Osteocyte (in vitro differentiated cells): Measurements from ENCODE around the gene TEX19. TPM values are rescaled to one million over a fixed set of nuclear protein-coding genes. Genes with fewer than 3 reads are reported as not detected.

Experiments used
- DNase-seq: peaks from one replicate; pipeline ENCODE4 v3.0.0; 2021; ENCODE audit warnings: mixed read lengths; ENCODE audit not compliant: unreplicated experiment; ENCODE audit errors: extremely low spot score
- H3K27ac Mint-ChIP-seq: one replicate; pipeline ENCODE4 v1.8.0; 2021; ENCODE audit warnings: mild to moderate bottlenecking, mixed read lengths; ENCODE audit not compliant: unreplicated experiment
- H3K27me3 Mint-ChIP-seq: one replicate; pipeline ENCODE4 v1.8.0; 2021; ENCODE audit warnings: mixed read lengths; ENCODE audit not compliant: unreplicated experiment
- H3K36me3 Mint-ChIP-seq: one replicate; pipeline ENCODE4 v1.8.0; 2021; ENCODE audit warnings: mixed read lengths; ENCODE audit not compliant: unreplicated experiment
- H3K4me1 Mint-ChIP-seq: one replicate; pipeline ENCODE4 v1.8.0; 2021; ENCODE audit warnings: mixed read lengths; ENCODE audit not compliant: unreplicated experiment
- H3K4me3 Mint-ChIP-seq: one replicate; pipeline ENCODE4 v1.8.0; 2021; ENCODE audit warnings: mild to moderate bottlenecking, moderate library complexity, mixed read lengths; ENCODE audit not compliant: unreplicated experiment
- H3K9me3 Mint-ChIP-seq: one replicate; pipeline ENCODE4 v1.8.0; 2021; ENCODE audit warnings: mixed read lengths; ENCODE audit not compliant: unreplicated experiment
- total RNA-seq: library from RNA; stranded (reverse); gene quantifications from 2 replicates; pipeline ENCODE4 v1.2.1, GENCODE V29; 2021
- TF ChIP-seq, protein P1 (sequence below): fragments of 200-600 bp; sonication (generic); IDR thresholded peaks from 2 replicates; pipeline ENCODE4 v1.5.0; 2021; ENCODE audit warnings: antibody characterized with exemption, mild to moderate bottlenecking, moderate library complexity

TEX19 gene
- total RNA-seq, 1 donor from 2014 or later, result not detected

DNA sequence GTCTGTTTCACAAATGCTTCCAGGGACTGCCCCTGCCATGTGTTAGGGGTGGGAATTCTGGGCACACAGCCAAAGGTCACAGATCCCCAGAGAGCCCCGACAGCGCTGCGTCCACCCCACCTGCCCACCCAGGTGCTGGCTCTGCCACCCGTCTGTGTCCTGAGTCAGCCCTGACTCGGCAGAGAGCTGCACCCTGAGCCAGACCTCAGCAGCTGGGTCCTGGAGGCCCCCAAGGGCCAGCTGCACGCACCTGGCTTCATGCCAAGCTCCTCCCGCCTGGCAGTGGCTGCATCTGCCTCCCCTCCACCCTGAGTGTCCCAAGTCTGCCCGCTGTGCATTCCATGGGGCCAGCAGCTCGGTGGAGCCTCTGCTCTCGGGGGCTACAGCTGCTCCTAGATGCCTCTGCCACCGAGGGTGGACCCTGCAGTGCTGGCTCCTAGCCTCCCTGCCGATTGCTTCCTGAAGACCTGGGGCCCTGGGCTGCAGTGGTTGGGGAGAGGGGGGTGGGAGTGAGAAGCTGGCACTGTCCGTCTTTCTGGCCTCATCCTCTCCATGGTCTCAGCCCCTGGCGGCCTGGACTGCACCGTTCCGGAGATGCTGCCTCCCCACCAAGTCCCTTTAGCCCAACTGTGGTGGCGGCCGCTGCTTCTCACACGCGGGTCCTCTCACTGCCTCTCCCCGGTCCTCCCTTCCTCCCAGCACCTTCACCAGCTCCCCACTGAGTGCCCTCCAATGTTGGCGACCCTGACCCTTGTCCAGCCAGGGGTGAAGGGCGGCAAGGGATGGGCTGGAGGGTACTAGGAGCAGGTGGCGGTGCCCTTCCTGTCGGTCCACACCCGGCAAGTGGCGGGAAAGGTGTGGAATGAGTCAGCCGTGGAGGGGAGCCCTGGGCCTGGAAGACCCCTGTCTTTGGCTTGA is 28.5 kb upstream of the TEX19 start:
- H3K4me3 Mint-ChIP-seq, result peak overlapping the region; percentile 40
- TF ChIP-seq, protein P1, sequence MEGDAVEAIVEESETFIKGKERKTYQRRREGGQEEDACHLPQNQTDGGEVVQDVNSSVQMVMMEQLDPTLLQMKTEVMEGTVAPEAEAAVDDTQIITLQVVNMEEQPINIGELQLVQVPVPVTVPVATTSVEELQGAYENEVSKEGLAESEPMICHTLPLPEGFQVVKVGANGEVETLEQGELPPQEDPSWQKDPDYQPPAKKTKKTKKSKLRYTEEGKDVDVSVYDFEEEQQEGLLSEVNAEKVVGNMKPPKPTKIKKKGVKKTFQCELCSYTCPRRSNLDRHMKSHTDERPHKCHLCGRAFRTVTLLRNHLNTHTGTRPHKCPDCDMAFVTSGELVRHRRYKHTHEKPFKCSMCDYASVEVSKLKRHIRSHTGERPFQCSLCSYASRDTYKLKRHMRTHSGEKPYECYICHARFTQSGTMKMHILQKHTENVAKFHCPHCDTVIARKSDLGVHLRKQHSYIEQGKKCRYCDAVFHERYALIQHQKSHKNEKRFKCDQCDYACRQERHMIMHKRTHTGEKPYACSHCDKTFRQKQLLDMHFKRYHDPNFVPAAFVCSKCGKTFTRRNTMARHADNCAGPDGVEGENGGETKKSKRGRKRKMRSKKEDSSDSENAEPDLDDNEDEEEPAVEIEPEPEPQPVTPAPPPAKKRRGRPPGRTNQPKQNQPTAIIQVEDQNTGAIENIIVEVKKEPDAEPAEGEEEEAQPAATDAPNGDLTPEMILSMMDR, result no peak
- peaks cover 3% of the 10 kb centered on the region for H3K27me3 Mint-ChIP-seq
- no peaks in the 10 kb centered on the region for H3K36me3 Mint-ChIP-seq
- H3K27ac Mint-ChIP-seq, result no peak overlapping the region
- DNase-seq, result peak; percentile 91
- H3K4me1 Mint-ChIP-seq, result peaks cover 49% of the 10 kb centered on the region
- H3K9me3 Mint-ChIP-seq, result no peaks in the 10 kb centered on the region

DNA sequence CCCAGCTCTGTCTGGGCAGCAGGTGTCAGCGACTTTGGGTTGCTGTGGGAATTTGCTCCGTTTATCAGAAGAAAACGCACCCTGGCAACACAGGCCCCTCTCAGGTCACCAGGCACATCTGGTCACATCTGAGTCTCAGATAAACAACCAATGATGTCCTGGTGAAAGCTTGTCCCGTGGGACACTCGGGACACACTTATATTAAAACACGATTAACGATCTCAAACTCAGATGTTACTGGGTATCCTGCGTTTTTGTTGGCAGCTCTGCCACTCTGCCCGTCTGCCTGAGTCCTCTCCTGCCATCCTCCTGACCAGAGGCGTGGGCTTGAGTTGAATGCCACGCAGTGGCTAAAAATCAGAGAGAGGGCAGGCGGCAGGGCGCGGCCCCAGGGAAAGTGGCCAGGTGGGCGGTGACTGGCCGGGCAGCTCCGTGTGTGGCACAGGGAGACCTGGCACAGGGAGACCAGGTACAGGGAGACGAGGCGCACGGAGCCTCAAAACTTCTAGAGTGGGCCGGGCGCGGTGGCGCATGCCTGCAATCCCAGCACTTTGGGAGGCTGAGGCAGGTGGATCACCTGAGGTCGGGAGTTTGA is 27.6 kb upstream of the TEX19 start:
- Mint-ChIP-seq H3K36me3 (no peaks in the 10 kb centered on the region), H3K27me3 (peaks cover 3% of the 10 kb centered on the region), H3K4me3 (no peak overlapping the region), H3K27ac (no peak overlapping the region), H3K4me1 (peaks cover 57% of the 10 kb centered on the region), H3K9me3 (no peaks in the 10 kb centered on the region)
- no peak for DNase-seq
- TF ChIP-seq, protein P1, result no peak

DNA sequence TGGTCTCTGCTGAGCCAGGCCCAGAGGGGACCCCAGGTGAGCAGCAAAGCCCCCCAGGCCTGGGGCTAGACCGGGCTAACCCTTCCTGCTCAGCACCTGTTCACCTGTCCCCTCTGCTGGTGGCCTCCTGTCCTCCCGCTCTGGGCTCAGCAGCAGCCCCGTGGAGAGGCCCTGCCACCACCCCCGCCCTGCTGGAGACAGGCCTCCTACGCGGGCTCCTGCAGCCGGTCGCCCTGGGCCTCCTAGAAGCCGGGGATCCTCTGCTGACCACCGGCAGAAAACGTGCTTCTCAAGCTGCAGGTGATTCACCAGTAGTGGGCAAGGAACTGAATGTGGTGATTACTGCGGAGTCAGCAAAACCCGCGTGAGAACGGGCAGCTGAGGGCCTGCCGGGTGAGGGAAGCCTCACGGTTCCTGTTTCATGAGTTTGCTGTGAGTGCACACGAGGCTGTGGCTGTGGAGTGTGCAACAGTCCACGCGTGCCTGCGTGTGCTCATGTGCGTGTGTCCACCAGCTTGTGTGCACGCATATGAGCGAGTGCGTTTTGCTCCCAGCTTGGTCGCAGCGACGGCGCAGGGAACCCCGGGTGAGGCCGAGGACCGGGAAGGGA is 26.3 kb upstream of the TEX19 start:
- no peaks in the 10 kb centered on the region for H3K27me3 Mint-ChIP-seq
- peaks cover 54% of the 10 kb centered on the region for H3K4me1 Mint-ChIP-seq
- no peak for DNase-seq
- H3K27ac Mint-ChIP-seq, result no peak overlapping the region
- no peaks in the 10 kb centered on the region for H3K9me3 Mint-ChIP-seq
- TF ChIP-seq, protein P1, result no peak
- H3K4me3 Mint-ChIP-seq, result peak overlapping the region; percentile 68
- no peaks in the 10 kb centered on the region for H3K36me3 Mint-ChIP-seq

DNA sequence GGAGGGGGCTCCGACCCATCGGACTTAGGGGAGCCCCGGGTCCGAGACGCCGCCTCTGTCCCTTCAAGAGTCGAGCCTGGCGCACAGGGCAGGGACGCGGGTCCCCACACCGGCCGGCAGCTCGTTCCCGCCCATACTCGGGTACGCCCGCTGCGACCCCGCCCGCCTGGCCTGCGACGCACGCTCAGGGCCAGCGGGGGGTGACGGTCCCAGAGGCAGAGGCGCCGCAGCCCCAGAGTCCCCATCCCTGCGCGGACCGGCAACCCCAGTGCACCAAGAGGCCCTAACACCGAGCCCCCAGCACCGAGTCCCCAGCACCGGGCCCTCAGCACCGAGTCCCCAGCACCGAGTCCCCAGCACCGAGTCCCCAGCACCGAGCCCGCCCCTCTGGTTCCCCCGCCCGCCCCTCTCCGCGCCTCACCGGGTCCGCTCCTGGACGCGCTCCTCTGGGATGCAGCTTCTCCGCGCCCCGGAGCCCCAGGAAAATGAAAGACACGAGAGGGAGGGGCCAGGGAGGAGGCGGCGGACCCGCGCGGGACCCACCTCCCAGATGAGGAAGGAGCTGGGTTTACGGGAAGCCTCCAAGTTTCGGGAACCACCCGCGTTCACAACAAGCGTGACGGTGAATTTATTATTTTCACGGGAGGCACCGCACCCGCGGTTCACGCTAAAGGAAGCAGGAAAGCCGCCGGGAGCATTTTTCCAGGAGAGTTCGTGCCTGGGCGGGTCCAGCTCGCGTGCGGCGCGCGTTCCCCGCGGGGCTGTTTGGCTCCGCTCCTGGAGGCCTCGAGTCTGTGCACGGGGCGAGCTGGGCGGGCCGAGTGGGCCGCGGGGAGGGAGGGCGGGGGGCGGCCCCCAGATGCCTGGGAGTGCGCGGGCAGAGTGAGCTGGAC is 25.5 kb upstream of the TEX19 start, which contains the start of gene SECTM1:
Gene SECTM1, minus strand, starts transcription at position 488 of the 893 bp plus-strand sequence. CDS start 6,526 bp downstream, outside the sequence.
- peak within 1 kb of the TSS; percentile 88 for H3K27ac Mint-ChIP-seq
- no peaks in the 10 kb centered on the region for H3K27me3 Mint-ChIP-seq
- H3K4me3 Mint-ChIP-seq, result peak within 1 kb of the TSS; percentile 73
- no peaks in the 10 kb centered on the region for H3K9me3 Mint-ChIP-seq
- TF ChIP-seq, protein P1, result no peak
- peak; percentile 91 for DNase-seq
- peaks cover 53% of the 10 kb centered on the region for H3K4me1 Mint-ChIP-seq
- H3K36me3 Mint-ChIP-seq, result no peaks in the 10 kb centered on the region
